Measurements from ENCODE around the gene DEUP1. TPM values are rescaled to one million over a fixed set of nuclear protein-coding genes. Genes with fewer than 3 reads are reported as not detected.

The DEUP1 gene
- total and polyA plus RNA-seq, 5 donors, result not detected

DNA sequence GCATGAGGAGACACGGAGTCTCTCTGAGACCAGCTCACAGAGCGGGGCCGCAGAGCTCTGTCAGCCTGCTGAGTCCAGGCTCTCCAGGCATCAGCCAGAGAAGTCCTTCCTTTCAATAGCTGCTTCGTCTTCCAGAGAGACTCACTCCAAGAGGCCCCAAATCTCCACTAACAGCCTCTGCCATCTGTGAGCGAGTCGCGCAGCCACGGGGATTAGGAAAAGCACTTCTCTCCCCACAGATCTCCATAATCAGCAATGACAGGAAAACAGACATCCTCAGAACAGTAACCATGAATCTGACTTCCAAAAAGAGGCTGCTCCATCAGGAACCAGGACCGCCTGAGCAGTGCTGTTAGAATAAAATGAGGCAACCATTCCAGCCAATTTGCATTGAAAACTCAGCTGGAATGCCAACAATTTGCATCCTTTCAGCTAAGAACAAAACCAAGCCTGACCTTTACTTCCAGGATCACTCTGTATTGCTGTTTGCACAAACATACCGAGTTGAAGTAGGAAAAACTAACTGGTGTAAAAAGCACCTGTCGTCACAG, 147.2 kb downstream of the DEUP1 start:
- 63% methylated on average over 11 of the region's 11 CpGs for WGBS
- no peaks in the 10 kb centered on the region for H3K4me1 ChIP-seq (ENCODE audit: control insufficient read depth, insufficient read depth, low read length)
- intact Hi-C loops (cut with DNase I), result no loop called here
- DNase-seq, result peak in 1 of 3 donors; percentile 62
- H3K4me3 ChIP-seq (ENCODE audit: low read length), result no peak overlapping the region
- H3K27me3 ChIP-seq (ENCODE audit: control insufficient read depth, insufficient read depth), result no peaks in the 10 kb centered on the region
- peak in 1 of 2 donors; percentile 32 for ATAC-seq
- H3K9me3 ChIP-seq (ENCODE audit: control insufficient read depth, low read length), result peaks cover 2% of the 10 kb centered on the region
- no peak overlapping the region for H3K27ac ChIP-seq (ENCODE audit: low read length)

DNA sequence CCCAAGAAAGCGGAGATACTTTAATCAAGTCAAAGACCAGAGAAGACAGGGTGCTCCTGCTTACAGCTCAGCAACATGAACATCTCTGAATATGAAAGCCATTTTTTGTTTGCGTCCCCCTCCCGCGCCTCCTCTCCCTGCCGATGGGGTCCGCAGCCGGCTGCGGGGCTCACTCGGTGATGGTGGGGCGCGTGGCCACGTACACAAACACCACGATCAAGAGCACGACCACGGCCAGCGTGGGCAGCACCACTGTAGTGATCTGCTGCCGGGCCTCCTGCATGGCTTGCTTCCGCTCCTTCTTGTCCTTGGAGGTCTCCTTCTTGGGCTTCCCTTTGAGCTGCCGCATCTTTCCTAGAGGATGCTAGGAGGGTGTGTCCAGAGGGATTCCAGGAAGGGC, 148.3 kb downstream of the DEUP1 start:
- no peaks in the 10 kb centered on the region for H3K27me3 ChIP-seq (ENCODE audit: control insufficient read depth, insufficient read depth)
- peaks cover 2% of the 10 kb centered on the region for H3K9me3 ChIP-seq (ENCODE audit: control insufficient read depth, low read length)
- no peak overlapping the region for H3K4me3 ChIP-seq (ENCODE audit: low read length)
- H3K27ac ChIP-seq (ENCODE audit: low read length), result no peak overlapping the region
- 93% methylated on average over 19 of the region's 19 CpGs for WGBS
- no peak for ATAC-seq
- no peak for DNase-seq
- intact Hi-C loops (cut with DNase I), result no loop called here
- H3K4me1 ChIP-seq (ENCODE audit: control insufficient read depth, insufficient read depth, low read length), result no peaks in the 10 kb centered on the region

DNA sequence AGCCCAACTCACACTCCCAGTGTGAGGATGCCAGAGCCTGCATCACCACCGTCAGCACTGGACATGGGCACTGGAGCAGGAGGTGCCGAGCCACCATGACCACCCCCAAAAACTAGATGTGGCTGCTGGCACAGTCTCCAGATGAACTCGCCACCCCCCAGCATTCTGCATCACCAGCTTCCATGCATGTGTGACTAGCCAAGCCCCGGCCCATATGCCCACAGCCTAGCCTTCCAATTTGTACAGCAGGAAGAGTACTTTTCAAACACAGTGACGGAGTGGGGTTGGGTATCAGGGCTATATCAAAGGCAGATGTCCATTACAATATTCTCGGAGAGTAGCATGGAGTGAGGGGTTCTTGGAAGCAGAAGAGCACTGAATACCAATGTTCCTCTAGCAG, 149.7 kb downstream of the DEUP1 start:
- H3K4me3 ChIP-seq (ENCODE audit: low read length), result no peak overlapping the region
- intact Hi-C loops (cut with DNase I), result loop anchor here in 1 of 4 donors (10.0 kb wide), 1 partner anchor 65 kb away; the partner anchor contains the start of gene SMCO4
- DNase-seq, result no peak
- no peaks in the 10 kb centered on the region for H3K27me3 ChIP-seq (ENCODE audit: control insufficient read depth, insufficient read depth)
- no peak overlapping the region for H3K27ac ChIP-seq (ENCODE audit: low read length)
- H3K9me3 ChIP-seq (ENCODE audit: control insufficient read depth, low read length), result peaks cover 2% of the 10 kb centered on the region
- no peak for ATAC-seq
- 96% methylated on average over 6 of the region's 6 CpGs for WGBS
- no peaks in the 10 kb centered on the region for H3K4me1 ChIP-seq (ENCODE audit: control insufficient read depth, insufficient read depth, low read length)

DNA sequence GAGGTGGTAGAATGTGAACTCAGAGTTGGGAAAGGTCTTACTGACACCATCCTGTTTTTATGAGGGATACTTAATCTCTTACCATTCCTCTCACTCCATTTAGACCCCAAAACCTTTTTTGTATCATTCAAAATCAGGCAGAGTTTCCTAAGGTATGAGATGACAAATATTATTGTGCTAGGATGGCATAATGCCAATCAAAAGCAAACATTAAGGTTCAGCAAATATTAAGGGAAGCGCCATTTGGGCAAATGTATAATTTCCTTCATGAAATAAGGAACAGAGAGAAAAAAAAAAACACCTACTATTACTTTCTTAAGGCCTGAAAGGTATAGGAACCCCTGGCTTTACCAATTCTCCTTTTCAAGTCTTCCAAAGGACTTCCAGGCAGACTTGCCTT, 150.2 kb downstream of the DEUP1 start:
- Histone ChIP-seq H3K4me1 (ENCODE audit: control insufficient read depth, insufficient read depth, low read length) (no peaks in the 10 kb centered on the region), H3K4me3 (ENCODE audit: low read length) (no peak overlapping the region), H3K9me3 (ENCODE audit: control insufficient read depth, low read length) (peaks cover 1% of the 10 kb centered on the region), H3K27me3 (ENCODE audit: control insufficient read depth, insufficient read depth) (no peaks in the 10 kb centered on the region), H3K27ac (ENCODE audit: low read length) (no peak overlapping the region)
- no peak for DNase-seq
- no peak for ATAC-seq
- intact Hi-C loops (cut with DNase I), result loop anchor here in 1 of 4 donors (10.0 kb wide), 1 partner anchor 64 kb away; the partner anchor contains the start of gene SMCO4
- 96% methylated on average over 1 of the region's 1 CpG for WGBS

DNA sequence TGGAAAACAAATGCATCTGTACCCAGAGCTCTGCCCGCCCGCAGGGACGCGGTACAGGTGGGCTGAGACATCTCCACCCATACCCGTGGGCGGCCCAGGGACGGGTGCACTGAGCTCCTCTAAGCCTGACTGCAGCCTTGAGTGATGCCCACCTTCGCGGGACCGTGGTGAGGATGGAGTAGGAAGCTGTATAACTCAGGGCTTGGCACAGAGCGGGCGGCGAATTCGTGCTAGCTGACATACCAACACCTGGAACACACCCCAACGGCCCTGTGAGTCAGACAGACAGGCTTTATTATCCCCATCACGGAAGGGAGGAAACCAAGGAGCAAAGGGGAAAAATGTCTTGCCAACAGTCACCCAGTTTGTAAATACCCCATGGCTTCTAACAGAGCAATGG, 150.7 kb downstream of the DEUP1 start:
- ATAC-seq, result no peak

DNA sequence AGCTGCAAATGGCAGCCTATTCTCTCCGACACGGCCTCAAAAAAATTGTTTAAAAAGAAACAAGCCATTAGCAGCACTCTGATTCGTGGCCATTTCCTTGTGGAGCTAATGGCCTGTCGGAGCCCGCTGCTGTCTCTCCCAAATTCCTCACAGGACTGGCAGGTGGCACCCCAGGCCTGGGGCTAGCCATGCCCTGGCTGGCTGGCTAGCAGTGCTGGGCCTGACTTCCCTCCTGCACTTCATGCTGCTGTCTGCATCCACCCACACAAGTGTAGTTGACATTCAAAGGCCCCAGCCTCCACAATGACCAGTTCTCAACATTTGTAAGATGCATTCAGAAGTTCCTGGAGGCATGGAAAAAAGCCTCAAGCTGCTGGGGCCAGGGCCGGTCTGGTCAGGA, 151.2 kb downstream of the DEUP1 start:
- no peaks in the 10 kb centered on the region for H3K27me3 ChIP-seq (ENCODE audit: control insufficient read depth, insufficient read depth)

More for the DNA sequence above, 150.7 kb downstream of the DEUP1 start:
- Histone ChIP-seq H3K4me3 (ENCODE audit: low read length) (no peak overlapping the region), H3K4me1 (ENCODE audit: control insufficient read depth, insufficient read depth, low read length) (no peaks in the 10 kb centered on the region), H3K9me3 (ENCODE audit: control insufficient read depth, low read length) (no peaks in the 10 kb centered on the region), H3K27ac (ENCODE audit: low read length) (no peak overlapping the region), H3K27me3 (ENCODE audit: control insufficient read depth, insufficient read depth) (no peaks in the 10 kb centered on the region)
- DNase-seq, result no peak
- intact Hi-C loops (cut with DNase I), result loop anchor here in 1 of 4 donors (10.0 kb wide), 1 partner anchor 64 kb away; the partner anchor contains the start of gene SMCO4
- 92% methylated on average over 16 of the region's 16 CpGs for WGBS

DNA sequence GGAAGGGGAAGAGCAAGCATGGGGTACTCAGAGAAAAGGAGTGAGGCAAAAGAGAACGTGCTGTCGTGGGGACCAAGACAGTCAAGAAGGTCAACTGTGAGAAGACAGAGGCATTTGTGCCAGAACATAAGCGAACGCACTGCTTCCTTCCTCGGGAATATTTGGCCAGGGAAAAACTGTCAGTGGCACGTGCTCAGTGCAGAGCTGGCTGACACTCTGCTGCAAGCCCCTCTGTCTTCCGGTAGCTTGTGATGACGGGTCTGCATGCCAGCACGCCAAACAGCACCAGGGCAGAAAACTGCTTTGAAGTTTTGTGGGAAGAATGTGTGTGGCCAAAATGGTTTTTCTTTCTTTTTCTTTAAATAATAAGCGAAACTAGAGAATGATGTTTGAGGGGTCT, 152.0 kb downstream of the DEUP1 start:
- Histone ChIP-seq H3K27ac (ENCODE audit: low read length) (no peak overlapping the region), H3K9me3 (ENCODE audit: control insufficient read depth, low read length) (no peaks in the 10 kb centered on the region), H3K4me3 (ENCODE audit: low read length) (no peak overlapping the region), H3K4me1 (ENCODE audit: control insufficient read depth, insufficient read depth, low read length) (no peaks in the 10 kb centered on the region), H3K27me3 (ENCODE audit: control insufficient read depth, insufficient read depth) (no peaks in the 10 kb centered on the region)
- ATAC-seq, result no peak
- DNase-seq, result no peak
- WGBS, result 40% methylated on average over 10 of the region's 10 CpGs
- intact Hi-C loops (cut with DNase I), result loop anchor here in 1 of 4 donors (10.0 kb wide), 1 partner anchor 62 kb away; the partner anchor contains the start of gene SMCO4

More for the DNA sequence above, 151.2 kb downstream of the DEUP1 start:
- ATAC-seq, result peak; percentile 33 to 43
- DNase-seq, result no peak
- Histone ChIP-seq H3K9me3 (ENCODE audit: control insufficient read depth, low read length) (no peaks in the 10 kb centered on the region), H3K4me1 (ENCODE audit: control insufficient read depth, insufficient read depth, low read length) (no peaks in the 10 kb centered on the region), H3K27ac (ENCODE audit: low read length) (no peak overlapping the region), H3K4me3 (ENCODE audit: low read length) (no peak overlapping the region)
- WGBS, result 92% methylated on average over 6 of the region's 6 CpGs
- intact Hi-C loops (cut with DNase I), result loop anchor here in 1 of 4 donors (10.0 kb wide), 1 partner anchor 63 kb away; the partner anchor contains the start of gene SMCO4

DNA sequence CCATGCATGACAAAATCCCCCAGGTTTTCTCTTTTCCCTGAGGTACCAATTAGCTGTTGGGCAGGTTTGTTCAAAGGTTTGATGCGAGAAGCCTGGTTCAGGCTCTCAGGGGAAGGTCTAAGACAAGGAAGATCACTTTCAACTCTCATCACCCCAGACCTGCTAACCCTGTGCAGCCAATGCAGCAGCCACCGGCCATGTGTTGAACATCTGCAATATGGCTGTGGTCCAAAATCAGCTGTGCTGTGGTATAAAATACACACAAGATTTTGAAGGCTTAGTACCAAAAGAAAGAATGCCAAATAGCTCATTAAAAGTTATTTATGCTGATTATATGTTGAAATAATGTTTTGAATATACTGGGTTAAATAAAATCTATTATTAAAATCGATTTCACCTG, 154.2 kb downstream of the DEUP1 start:
- DNase-seq (no peak), ATAC-seq (no peak)
- intact Hi-C loops (cut with DNase I), result loop anchor here in 1 of 4 donors (10.0 kb wide), 1 partner anchor 60 kb away; the partner anchor contains the start of gene SMCO4
- Histone ChIP-seq H3K27ac (ENCODE audit: low read length) (no peak overlapping the region), H3K4me1 (ENCODE audit: control insufficient read depth, insufficient read depth, low read length) (no peaks in the 10 kb centered on the region), H3K9me3 (ENCODE audit: control insufficient read depth, low read length) (no peaks in the 10 kb centered on the region), H3K27me3 (ENCODE audit: control insufficient read depth, insufficient read depth) (no peaks in the 10 kb centered on the region), H3K4me3 (ENCODE audit: low read length) (no peak overlapping the region)
- WGBS, result 58% methylated on average over 3 of the region's 3 CpGs

DNA sequence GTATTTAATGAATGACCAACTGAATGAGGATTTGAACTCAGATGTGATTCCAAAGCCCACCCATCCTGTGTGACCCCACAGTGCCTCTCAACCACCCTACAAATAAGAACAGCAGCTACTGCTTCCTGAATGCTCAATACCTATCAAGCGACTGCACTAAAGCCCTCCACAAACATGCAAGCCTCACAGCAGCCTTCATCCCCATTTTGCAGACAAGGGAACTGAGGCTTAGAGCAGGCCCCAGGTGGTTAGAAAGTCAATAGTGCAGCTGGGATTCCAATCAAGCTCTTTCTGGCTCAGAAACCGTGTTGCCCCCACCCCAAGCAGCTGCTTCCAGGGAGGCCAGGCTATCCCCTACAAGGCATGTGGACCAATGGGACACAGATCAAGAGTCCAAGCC, 155.4 kb downstream of the DEUP1 start:
- intact Hi-C loops (cut with DNase I), result loop anchor here in 1 of 4 donors (10.0 kb wide), 1 partner anchor 59 kb away; the partner anchor contains the start of gene SMCO4
- DNase-seq (no peak), ATAC-seq (no peak)
- no peaks in the 10 kb centered on the region for H3K27me3 ChIP-seq (ENCODE audit: control insufficient read depth, insufficient read depth)
- H3K4me1 ChIP-seq (ENCODE audit: control insufficient read depth, insufficient read depth, low read length), result no peaks in the 10 kb centered on the region
- no peaks in the 10 kb centered on the region for H3K9me3 ChIP-seq (ENCODE audit: control insufficient read depth, low read length)
- WGBS, result 91% methylated on average over 2 of the region's 2 CpGs
- no peak overlapping the region for H3K4me3 ChIP-seq (ENCODE audit: low read length)
- H3K27ac ChIP-seq (ENCODE audit: low read length), result no peak overlapping the region

DNA sequence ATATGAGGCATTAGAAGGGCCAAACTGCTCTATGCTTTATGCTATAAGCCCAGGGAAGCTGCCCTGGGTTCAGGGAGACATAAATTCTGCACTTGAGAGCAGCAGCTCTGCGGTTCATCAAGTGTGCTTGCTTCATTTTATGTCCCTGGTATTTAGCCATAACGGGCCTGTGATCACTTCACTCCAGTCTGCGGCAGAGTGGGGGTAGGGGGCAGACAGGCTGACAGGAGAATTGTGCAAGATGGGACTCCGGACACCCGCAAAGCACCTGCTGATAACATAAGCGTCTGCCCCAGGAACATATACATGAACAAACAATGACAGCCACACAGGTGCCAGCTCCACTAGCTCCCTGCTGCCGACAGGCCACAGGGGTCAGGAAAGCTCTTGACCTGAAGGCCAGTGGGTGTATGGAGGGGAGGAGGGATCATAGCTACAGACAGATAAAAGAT, 156.5 kb downstream of the DEUP1 start:
- Histone ChIP-seq H3K4me3 (ENCODE audit: low read length) (no peak overlapping the region), H3K27me3 (ENCODE audit: control insufficient read depth, insufficient read depth) (no peaks in the 10 kb centered on the region), H3K9me3 (ENCODE audit: control insufficient read depth, low read length) (no peaks in the 10 kb centered on the region), H3K4me1 (ENCODE audit: control insufficient read depth, insufficient read depth, low read length) (no peaks in the 10 kb centered on the region), H3K27ac (ENCODE audit: low read length) (no peak overlapping the region)
- 53% methylated on average over 7 of the region's 7 CpGs for WGBS
- intact Hi-C loops (cut with DNase I), result loop anchor here in 1 of 4 donors (10.0 kb wide), 1 partner anchor 58 kb away; the partner anchor contains the start of gene SMCO4
- DNase-seq, result no peak
- peak; percentile 31 to 57 for ATAC-seq

All from right cardiac atrium (tissue), 5 donors.